ENCODE measurements around the gene KLHDC3.
A peak's percentile ranks its signal among the peaks of the same experiment; 100 is the strongest.
"Not testable (repeated sequence)": the region's sequence is repeated elsewhere in the genome, so short reads cannot be mapped to it uniquely, and the experiment has no call there.

KLHDC3 gene

DNA sequence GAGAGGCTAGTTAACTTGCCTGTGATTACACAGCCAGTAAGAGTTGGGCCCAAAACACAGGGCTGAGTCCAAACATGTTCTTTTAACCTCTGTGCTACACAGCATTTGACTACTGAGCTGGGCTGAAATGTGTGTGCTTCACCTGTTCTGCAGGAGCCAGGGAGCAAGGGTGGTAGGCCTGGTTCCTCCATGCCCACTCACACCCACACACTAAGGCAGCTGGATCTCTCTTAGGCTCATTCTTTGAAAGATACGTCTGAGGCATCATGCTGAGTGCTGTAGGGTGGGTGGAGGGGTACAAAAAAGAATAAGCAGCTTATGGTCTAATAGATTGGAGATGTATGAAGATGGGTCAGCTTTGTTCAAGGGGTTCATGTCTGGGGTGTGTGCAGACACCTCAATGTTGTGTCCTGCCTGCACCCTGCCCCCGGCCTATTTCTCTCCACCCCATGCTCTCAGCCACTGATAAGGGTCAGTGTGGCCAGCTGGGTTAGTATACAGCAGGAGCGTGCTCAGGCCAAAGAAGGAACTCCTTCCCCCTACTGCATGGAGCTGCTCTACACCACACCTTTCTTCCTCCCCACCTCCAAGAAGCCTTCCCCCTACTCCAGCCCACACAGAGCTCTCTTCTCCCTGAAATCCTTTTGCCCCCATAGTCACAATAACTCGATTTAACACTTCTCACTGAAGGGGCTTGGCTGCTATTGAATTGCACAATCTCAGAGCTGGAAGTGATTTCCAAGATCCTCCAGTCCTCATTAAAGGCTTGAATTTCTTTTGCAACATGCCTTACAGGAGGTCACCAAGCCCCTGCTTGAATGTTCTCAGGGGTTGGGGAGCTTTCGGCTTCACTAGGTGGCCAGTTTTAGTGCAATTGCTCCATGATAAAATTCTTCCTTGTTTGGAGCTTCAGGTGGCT is 26.3 kb upstream of the KLHDC3 start:
- no peak for DNase-seq (ENCODE audit: low read depth, low spot score)
- TF ChIP-seq, protein P1, sequence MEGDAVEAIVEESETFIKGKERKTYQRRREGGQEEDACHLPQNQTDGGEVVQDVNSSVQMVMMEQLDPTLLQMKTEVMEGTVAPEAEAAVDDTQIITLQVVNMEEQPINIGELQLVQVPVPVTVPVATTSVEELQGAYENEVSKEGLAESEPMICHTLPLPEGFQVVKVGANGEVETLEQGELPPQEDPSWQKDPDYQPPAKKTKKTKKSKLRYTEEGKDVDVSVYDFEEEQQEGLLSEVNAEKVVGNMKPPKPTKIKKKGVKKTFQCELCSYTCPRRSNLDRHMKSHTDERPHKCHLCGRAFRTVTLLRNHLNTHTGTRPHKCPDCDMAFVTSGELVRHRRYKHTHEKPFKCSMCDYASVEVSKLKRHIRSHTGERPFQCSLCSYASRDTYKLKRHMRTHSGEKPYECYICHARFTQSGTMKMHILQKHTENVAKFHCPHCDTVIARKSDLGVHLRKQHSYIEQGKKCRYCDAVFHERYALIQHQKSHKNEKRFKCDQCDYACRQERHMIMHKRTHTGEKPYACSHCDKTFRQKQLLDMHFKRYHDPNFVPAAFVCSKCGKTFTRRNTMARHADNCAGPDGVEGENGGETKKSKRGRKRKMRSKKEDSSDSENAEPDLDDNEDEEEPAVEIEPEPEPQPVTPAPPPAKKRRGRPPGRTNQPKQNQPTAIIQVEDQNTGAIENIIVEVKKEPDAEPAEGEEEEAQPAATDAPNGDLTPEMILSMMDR (IDR thresholded peaks at IDR 0.05; ENCODE audit: low read depth, low read length), result no peak
- no peak overlapping the region for H3K4me3 ChIP-seq (ENCODE audit: low read depth, low read length)
- in situ Hi-C loops (cut with HindIII; ENCODE audit: low sequenced_read_pairs), result no loop called here

DNA sequence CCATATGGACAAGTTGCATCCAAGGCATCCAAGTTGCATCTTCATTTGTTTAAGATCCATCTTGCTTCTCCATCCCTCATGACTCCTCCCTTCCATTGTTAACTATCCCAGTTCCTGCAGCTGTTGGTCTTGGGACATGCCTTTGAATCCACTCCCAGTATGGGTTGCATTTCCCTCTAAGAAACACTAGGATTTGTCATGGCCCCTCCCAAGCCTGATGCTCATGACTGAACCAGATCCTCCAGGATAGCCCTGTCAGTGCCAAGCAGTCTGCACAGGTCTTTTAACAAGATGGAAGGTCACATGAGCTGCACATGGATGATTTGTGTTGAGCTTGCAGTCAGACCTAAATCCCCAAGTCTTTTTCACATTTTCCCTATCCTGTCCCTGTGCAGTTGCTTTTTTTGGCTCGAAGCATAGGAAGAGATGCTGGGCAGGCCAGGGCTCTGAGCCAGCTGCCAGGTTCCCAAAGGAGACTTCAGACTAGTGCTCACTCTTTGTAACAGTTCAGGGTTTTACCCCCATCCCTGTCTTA is 25.5 kb upstream of the KLHDC3 start:
- TF ChIP-seq, protein P1 (IDR thresholded peaks at IDR 0.05; ENCODE audit: low read depth, low read length), result no peak
- peak; percentile 14 for DNase-seq (ENCODE audit: low read depth, low spot score)
- H3K4me3 ChIP-seq (ENCODE audit: low read depth, low read length), result no peak overlapping the region
- in situ Hi-C loops (cut with HindIII; ENCODE audit: low sequenced_read_pairs), result no loop called here

DNA sequence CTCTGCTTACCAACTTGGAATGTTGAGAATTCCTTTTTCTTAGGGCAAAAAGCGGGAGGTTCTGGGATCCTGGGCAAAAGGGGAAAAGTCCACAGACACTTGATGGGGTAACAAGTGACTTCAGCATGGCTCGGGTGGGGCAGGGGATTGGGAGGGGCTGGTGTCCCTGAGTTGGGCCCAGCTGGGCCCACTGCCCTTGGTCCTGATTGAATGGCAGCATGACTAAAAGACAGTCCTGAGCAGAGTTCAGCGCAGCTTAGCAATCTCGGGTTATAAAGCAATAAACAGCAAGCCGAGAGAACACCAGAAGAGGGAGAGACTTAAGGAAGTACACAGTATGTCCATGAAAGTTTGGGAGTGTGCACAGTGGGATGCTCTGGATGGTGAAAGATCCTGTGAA is 24.1 kb upstream of the KLHDC3 start:
- TF ChIP-seq, protein P1 (IDR thresholded peaks at IDR 0.05; ENCODE audit: low read depth, low read length), result no peak
- no peak for DNase-seq (ENCODE audit: low read depth, low spot score)
- in situ Hi-C loops (cut with HindIII; ENCODE audit: low sequenced_read_pairs), result no loop called here

DNA sequence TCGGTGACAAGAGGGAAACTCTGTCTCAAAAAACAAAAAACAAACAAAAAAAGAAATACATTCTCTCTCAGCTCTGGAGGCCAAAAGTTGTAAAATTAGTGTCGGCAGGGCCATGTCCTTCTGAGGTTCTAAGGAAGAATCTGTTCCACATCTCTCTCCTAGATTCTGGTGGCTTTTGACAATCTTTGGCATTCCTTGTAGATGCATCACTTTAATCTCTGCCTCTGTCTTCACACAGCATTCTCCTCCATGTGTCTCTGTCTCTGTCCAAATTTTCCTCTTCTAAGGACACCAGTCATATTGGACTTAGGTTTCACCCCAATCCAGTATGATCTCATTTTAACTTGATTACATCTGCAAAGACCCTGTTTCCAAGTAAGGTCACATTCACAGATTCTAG is 20.6 kb upstream of the KLHDC3 start:
- no peak for DNase-seq (ENCODE audit: low read depth, low spot score)
- in situ Hi-C loops (cut with HindIII; ENCODE audit: low sequenced_read_pairs), result no loop called here
- no peak overlapping the region for H3K4me3 ChIP-seq (ENCODE audit: low read depth, low read length)
- TF ChIP-seq, protein P1 (IDR thresholded peaks at IDR 0.05; ENCODE audit: low read depth, low read length), result no peak

More for the DNA sequence above, 24.1 kb upstream of the KLHDC3 start:
- H3K4me3 ChIP-seq (ENCODE audit: low read depth, low read length), result no peak overlapping the region

DNA sequence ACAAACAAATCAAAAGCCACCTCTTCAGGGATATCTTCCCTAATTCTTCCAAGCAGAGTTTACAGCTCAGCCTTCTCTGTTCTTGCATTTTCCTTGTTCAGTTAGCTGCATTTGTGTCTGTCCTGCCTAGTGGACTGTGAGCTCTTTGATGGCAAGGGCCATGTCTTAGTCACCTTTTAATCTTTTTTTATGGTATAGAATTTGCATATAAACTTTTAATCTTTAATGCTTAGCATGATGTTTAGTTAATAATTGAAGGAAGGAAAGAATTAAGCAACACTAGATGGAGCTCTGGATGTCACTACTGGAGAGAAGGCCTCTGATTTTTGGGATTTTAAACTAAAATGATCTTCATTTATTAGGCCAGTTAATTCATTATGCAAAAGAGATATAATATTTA is 17.5 kb upstream of the KLHDC3 start:
- H3K4me3 ChIP-seq (ENCODE audit: low read depth, low read length), result no peak overlapping the region
- in situ Hi-C loops (cut with HindIII; ENCODE audit: low sequenced_read_pairs), result no loop called here
- no peak for DNase-seq (ENCODE audit: low read depth, low spot score)
- TF ChIP-seq, protein P1 (IDR thresholded peaks at IDR 0.05; ENCODE audit: low read depth, low read length), result no peak

DNA sequence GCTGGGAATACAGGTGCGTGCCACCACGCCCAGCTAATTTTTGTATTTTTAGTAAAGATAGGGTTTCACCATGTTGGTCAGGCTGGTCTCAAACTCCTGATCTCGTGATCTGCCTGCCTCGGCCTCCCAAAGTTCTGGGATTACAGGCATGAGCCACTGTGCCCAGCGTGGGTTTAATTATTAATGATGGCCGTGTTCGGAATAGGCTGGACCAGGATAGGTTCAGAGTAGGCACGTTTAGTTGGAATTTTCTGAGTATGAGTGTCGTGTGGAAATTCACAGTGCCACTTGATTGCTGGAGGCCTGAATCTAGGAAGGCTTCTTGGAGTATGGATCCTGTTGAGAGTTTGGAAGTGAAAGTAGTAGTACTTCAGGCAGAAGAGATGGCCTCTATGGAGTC is 15.8 kb upstream of the KLHDC3 start:
- H3K4me3 ChIP-seq (ENCODE audit: low read depth, low read length); DNase-seq (ENCODE audit: low read depth, low spot score); in situ Hi-C loops (cut with HindIII; ENCODE audit: low sequenced_read_pairs): not testable (repeated sequence)

DNA sequence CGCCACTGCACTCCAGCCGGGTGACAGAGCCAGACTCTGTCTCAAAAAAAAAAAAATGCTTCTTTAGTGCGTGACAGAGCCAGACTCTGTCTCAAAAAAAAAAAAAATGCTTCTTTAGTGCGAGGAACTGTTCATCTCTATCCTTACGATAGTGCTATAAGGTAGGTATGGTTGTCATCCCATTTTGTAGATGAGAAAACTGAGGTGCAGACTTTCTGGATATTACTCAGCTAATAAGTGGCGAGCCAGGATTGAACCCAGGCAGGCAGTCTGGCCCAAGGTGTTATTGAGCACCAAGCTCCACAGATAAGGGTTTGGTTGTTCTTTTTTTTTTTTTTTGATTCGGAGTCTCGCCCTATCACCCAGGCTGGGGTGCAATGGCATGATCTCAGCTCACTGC is 12.2 kb upstream of the KLHDC3 start:
- H3K4me3 ChIP-seq (ENCODE audit: low read depth, low read length), result no peak overlapping the region
- DNase-seq (ENCODE audit: low read depth, low spot score), result no peak
- TF ChIP-seq, protein P1 (IDR thresholded peaks at IDR 0.05; ENCODE audit: low read depth, low read length), result no peak
- in situ Hi-C loops (cut with HindIII; ENCODE audit: low sequenced_read_pairs), result no loop called here
